Activated T-cell treated with anti-CD3 and anti-CD28 coated beads for 1 hour (primary cell): ENCODE results near the gene DMTF1.
A peak's percentile ranks its signal among the peaks of the same experiment; 100 is the strongest.
"Not testable (repeated sequence)": the region's sequence is repeated elsewhere in the genome, so short reads cannot be mapped to it uniquely, and the experiment has no call there.

Experiments
- DNase-seq: peaks from one replicate; pipeline ENCODE4 v3.0.0-alpha.2; 2020; ENCODE audit warnings: low read depth

The DMTF1 gene, protein sequence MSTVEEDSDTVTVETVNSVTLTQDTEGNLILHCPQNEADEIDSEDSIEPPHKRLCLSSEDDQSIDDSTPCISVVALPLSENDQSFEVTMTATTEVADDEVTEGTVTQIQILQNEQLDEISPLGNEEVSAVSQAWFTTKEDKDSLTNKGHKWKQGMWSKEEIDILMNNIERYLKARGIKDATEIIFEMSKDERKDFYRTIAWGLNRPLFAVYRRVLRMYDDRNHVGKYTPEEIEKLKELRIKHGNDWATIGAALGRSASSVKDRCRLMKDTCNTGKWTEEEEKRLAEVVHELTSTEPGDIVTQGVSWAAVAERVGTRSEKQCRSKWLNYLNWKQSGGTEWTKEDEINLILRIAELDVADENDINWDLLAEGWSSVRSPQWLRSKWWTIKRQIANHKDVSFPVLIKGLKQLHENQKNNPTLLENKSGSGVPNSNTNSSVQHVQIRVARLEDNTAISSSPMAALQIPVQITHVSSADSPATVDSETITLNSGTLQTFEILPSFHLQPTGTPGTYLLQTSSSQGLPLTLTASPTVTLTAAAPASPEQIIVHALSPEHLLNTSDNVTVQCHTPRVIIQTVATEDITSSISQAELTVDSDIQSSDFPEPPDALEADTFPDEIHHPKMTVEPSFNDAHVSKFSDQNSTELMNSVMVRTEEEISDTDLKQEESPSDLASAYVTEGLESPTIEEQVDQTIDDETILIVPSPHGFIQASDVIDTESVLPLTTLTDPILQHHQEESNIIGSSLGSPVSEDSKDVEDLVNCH

DNA sequence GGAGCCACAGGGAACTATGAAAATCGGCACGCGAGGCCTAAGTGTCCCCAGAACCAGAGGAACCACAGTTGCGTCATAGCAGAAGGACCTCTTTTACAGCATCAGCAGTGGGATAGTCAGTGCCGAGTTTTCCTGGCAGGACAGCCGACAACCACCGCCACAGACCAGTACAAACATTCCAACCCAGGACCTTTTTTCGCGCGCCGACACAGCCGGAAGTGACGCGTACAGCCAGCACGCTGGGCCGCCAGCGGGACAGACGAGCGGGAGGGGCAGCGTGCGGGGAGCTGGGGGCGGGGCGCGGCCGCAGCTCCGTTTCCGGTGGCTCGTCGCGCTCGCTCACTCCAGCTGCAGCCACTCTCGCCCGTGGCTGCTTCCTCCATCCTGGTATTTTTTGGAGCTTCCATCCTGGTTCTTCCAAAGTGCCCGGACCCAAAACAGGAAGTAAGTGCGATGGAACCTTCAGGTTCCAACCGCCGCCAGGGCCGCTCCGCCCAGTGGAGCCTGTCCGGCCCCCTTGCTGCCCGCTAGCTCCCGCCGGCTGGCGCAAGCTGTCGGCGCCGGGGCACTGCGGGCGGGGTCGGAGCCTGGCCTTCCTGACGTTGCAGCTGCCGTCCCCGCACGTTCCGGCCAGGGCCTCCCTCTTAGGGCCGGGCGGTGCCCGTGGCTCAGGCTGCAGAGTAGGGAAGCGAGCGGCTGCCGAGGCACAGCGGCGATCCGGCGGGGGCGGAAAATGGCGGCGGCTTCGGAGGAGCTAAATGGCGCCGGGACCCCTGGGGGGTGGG lies at the start of gene DMTF1:
Gene DMTF1 (plus strand): TSS at position 342 of the 785 bp plus-strand sequence. CDS start 12,489 bp downstream, outside the sequence.
- DNase-seq: peak; percentile 79

DNA sequence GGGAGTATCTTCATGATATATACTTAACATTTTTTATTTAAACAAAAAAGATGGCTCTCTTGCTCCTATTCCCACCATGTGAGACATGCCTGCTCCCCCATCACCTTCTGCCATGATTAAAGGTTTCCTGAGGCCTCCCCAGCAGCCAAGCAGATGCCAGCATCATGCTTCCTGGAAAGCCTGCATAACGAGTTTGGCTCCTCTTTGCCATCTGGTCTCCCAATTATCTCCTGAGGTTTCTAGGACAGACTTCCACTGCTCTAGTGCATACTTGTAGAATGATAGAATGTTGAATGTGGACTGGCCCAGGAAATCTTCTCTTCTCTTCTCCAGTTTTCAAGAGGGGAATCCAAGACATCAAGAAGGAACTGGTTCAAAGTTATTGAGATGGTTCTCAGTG lies 46.9 kb upstream of the DMTF1 start:
- DNase-seq: no peak

DNA sequence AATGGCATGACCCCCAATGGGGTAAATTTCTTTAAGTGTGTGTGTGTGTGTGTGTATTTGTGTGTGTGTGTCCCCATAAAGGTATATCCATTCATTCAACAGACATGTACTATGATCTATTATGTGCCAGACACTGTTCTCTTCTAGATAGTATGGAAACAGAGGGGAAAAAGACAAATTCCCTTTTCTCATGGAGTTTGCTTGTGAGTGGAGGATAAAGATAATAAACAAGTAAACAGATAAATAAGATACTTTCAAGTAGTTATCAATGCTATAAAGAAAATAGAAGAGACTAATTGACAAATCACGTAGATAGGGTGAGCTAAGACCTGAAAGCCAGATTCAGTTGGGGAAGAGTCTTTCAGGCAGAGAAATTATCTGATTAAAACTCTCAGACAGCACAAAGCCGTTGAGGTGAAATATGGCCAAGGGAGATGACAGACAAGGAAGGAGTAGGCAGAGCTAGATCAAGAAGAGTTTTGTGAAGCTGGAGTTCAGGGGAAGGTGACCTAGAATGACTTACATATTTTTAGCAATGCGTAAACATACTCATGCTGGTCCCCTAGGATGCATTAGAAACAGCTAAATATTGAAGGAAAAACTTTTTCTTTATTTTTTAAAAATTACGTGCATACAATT lies 45.2 kb upstream of the DMTF1 start:
- DNase-seq: no peak

DNA sequence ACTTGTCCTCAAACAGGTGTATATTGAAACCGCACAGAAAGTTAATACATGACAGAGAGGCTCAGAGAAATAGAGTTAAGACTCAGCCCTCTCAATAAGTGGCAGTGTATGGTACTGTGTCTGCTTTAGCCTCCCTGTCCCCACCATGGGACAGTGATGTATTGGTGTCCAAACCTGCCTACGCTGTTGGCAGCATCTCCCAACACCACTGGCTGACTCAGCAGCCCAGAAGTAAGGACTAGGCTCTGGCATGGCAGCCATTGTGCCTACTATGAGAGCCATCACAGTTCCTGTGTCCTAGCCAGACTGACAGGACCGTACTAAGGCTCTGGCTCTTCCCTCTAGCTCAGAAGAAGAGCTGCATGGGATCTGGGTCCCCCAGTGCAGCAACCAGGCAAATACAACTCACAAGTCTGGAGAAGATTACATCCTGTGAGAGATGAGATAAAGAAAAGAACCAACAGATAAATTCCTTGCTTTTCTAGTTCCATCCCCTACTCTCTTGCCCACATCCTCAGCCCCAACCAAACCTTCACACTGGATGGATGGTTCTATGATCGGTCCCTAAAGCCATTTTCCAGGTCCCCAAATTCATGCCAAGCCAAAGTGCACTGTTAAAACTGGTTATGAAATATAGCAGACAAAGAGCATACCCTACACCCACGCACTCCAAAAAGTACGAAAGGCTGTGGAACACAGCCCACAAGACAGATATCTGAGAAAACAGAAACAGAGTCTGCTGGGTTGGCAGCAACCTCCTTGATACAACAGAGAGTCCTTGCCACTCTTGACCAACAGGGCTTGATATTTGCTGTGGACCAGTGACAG lies 44.1 kb upstream of the DMTF1 start:
- DNase-seq: no peak

DNA sequence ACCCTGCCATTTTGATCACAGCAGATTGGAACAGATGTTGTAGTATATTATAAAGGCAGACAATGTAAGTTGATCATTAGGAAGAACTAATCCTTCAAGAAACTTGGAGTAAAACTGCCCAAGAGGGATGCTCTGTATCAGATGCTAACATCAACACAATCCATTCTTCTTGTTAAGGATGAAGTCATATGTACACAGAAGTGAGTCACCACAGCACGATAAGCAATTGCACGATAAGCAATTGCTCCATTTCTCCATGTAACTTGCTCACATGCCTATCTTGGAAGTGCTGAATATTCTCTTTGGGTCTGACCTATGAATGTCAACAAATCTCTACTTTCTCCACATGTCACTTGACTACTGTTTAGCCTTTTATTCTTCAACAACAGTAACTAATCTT lies 41.5 kb upstream of the DMTF1 start:
- no peak for DNase-seq

DNA sequence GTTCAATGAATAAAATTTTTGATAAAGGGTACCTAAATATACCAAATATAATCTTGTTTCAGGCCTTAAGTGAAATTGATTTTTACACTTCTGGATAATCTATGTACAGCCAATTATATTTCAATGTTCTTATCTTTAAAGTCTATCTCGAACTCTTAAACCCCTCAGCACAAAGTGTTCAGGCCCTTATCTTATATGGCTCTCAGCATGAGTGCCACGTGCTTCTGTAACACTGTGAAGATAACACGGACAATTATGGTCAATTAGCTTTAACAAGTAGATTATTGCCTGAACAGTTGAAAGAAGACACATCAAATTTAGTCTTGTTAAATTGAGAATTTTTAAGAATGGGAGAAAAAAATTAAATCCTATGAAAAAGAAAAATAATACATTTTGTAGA lies 40.4 kb upstream of the DMTF1 start:
- no peak for DNase-seq

DNA sequence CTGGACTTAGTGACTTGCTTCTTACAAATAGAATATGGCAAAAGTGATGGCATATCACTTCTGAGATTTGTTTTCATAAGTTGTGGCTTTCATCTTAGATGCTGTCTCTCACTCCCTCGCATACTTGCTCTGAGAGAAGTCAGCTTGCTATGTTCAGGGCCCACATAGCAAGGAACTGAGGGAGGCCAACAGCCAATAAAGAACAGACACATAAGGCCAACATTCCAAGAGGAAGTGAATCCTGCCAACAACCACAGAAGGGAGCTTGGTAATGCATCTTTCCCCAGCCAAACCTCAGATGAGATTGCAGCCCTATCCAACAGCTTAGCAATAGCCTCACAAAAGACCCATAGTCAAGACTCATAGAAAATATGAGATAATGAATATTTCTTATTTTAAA lies 39.2 kb upstream of the DMTF1 start:
- DNase-seq: no peak

DNA sequence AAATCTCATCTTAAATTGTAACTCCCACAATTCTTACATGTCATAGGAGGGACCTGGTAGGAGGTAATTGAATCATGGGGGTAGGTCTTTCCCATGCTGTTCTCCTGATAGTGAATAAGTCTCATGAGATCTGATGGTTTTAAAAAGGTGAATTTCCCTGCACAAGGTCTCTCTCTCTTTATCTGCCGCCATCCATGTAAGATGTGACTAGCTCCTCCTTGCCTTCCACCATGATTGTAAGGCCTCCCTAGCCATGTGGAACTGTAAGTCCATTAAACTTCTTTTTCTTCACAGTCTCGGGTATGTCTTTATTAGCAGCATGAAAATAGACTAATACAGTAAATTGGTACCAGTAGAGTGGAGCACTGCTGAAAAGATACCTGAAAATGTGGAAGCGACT lies 38.3 kb upstream of the DMTF1 start:
- not testable (repeated sequence) for DNase-seq

DNA sequence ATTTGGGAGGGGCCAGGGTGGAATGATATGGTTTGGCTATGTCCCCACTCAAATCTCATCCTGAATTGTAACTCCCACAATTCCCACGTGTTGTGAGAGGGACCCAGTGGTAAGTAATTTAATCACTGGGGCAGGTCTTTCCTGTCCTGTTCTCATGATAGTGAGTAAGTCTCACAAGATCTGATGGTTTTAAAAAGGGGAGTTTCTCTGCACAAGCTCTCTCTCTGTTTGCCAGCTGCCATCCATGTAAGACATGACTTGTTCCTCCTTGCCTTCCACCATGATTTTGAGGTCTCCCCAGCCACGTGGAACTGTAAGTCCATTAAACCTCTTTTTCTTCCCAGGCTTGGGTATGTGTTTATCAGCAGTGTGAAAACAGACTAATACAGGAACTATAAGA lies 36.5 kb upstream of the DMTF1 start:
- DNase-seq: not testable (repeated sequence)

DNA sequence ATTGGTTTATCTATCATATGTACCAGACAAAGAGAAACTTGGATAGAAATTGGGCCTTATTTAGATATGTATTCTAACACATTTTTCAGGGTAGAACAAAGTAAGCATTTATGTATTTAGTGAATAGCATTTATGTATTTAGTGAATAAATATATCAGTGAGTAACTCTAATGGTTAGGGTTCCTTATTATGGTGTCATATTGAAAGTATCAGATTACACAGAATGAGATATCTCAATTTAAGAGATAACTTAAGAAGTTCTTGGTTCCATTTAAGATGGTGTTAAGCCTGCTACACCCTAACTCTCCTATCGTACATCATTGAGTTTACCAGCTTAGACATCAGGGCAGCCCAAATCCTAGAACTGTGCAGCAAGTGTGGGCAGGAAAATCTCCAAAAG lies 35.9 kb upstream of the DMTF1 start:
- DNase-seq: no peak

DNA sequence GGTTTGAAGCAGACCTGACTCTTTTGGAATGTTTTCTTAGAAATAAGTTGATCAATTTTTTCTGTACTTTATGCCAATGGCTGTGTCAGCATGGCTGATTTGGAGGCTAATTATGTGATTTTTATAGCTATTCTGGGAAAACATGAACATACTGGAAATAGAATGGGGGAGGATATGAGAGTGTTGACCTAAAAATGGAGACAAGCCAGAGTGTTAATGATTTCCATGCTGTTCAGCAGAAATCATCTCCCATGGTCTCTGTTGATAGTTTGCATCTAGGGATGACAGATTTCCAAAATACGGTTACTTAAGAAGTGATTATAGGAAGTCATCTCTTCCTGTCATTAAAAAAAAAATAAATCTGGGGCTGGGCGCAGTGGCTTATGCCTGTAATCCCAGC lies 32.7 kb upstream of the DMTF1 start:
- DNase-seq: no peak

DNA sequence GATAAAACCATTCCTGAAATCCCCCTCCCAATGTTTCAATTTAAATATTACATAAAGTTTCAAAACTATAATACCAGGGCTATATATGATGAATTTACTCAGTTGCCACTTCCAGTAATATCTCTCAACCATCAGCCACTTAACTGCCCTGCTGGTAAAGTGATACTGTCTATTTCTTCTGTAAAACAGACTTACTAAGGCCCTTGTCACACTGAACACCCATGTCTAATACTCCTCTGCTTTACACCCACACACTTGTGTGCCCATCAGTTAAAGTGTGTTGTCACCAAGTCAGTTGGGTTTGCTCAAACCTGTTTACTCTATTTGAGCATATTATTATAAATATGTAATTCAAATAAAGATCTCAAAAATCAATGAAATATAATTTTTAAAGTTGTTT lies 29.1 kb upstream of the DMTF1 start:
- DNase-seq: no peak

DNA sequence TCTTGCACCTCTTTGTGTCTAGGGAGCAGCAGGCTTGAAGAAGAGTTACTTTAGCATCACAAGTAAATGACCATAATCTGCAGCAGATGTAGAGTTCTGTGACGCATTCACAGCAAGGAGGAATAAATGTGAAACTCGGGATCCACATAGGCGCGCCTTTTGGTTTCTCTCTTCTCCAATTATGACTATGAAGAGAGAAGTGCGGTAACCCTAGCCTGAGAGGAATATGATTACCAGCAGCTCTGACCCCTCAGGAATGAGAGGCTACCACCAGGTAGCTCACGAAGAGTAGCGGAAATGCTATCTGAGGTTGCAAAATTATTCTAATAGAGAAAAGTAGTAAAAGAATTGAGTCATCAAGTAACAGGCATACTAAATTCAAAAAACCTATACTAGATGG lies 25.2 kb upstream of the DMTF1 start:
- no peak for DNase-seq

DNA sequence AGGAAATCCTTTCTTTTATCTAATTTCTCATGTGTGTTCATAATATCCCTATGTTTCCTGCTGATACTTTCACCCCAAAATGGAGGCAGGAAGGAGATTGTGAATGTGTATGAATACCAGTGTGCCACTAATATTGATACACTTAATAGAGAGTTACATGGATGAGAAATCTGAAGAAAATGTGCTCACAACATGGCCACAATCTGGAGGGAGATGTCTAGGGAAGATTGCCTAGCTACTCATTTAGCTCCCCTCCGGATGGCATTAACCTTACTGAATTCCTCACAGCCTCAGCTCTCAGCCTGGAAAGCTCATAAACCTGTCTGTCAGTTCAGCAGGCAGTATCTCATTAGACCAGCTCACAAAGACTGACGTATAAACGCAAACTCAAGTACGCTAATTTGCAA lies 23.4 kb upstream of the DMTF1 start:
- DNase-seq: no peak

DNA sequence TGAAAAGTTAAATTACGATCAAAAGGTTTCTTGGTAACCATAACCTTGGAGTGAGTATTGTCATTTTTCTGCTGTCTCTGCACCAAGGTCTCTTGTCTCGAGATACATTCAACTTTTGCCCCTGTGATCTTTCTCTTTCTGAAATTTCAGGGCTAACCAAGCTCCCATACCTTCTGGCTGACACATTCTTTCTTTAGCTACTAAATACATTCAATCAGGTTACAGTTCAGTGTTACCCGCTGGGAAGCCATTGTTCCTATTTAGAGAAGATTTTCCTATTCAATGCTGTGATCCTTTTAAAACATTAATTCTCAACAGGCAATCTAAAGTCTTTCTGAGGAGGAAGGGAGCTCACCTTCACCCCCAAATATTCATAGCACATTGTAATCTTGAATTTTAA lies 22.9 kb upstream of the DMTF1 start:
- DNase-seq: no peak

DNA sequence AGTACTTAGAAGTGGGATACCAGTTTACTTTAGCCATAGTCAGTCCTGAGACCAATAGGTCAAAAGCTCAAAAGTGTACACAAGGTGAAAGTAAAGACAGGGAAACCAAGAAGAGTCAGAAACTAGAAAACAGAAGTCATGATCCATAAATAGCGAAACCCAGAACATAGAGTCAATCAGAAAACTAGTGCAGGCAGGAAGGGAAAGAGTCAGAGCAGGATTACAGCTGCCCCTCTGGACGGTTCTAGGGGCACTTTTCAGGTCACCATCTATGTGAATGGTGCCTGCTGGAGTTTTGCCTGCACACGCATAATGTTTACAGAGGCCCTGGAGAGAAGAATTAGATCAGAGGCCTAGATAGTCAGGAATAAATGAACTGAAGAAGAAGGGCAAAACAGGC lies 22.4 kb upstream of the DMTF1 start:
- no peak for DNase-seq

DNA sequence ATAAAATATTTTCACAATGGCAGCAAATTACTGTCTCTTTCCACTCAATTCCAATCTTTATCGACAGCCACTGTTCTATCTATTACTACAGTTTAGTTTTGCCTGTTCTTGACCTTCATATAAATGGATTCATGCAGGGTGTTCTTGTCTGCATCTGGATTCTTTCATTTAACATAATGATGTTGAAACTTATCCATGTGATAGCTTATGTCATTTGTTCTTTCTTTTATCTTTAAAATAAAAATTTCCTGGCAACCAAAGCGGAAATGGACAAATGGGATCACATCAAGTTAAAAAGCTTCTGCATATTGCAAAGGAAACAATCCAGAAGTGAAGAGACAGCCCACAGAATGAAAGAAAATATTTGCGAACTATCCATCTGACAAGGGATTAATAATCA lies 20.5 kb upstream of the DMTF1 start:
- DNase-seq: no peak

DNA sequence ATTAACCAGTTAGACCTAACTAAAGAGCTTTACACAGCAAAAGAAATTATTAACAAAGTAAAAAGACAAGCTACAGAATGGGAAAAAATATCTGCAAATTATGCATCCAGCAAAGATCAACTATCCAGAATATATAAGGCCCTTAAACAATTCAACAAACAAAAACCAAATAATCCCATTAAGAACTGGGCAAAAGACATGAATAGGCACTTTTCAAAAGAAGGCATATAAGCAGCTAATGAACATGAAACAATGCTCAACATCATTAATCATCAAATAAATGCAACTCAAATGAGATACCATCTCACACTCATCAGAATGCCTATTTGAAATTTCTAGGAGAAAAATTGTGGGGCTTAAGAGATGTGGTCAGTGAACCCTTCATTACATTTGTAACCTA lies 15.0 kb upstream of the DMTF1 start:
- DNase-seq: no peak

DNA sequence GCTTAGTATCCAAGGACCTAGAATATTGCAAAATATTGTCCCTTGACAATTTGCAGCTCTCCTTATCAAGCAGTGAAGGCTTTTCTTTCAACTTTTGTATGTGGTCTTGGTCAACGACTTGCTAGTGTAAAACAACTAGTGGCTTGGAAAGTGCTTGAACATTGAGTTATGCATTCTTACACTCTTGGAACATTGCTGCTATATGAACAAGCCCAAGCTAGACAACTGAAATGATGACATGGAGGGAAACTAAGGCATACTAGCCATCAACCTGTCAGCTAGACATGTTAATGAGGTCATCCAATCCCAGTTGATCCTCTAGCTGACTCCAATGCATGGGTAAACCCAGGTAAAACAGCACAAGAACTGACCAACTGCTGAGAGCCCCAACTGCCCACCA lies 12.7 kb upstream of the DMTF1 start:
- no peak for DNase-seq

DNA sequence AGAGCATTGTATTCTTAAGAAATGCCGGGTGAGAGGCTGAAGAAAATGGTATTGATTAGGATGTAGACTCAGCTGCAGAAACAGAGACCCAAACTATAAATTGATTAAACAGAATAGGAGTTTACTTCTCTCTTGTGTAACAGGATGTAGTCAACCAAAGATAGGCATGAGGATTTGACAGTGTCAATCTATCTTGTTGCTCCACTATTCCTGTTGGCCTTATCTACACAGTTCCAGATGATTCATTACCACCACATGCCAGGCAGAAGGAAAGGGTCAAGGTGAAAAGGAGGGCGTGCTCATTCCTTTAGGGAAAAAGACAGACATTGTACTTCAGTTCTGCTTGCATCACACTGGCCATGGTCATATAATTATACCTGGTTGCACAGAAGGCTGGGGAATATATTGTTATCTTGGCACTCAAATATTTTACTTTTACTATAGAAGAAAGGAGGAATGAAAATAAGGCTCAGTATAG lies 11.9 kb upstream of the DMTF1 start:
- no peak for DNase-seq

DNA sequence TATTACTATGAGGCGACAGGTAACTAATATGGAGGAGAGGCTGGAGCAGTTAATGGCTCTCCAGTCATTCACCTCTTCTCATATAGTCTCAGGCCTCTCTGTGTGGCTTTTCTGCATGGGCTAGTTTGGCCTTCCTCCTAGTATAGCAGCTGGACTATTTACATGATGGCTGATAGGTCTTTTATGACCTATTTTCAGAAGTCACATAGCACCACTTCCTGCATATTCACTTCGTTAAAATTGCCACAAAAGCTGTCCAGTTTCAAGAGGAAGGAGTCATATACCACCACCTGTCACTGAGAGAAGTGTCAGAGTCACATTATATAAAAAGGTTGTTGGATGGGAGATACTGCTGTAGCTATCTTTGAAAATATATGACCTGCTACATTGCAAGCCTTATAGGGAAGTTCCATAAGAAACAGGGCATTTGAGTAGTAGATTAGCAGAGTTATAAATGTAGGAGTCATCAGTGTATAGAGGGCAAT lies 8.0 kb upstream of the DMTF1 start:
- no peak for DNase-seq
